Activated gamma-delta T cell treated with anti-CD3 and anti-CD28 coated beads, Interleukin-2, amount 50 U/mL, for 16 hours (primary cell): Measurements from ENCODE around the gene SRGAP2B.
"Not testable (repeated sequence)": the region's sequence is repeated elsewhere in the genome, so short reads cannot be mapped to it uniquely, and the experiment has no call there.

Source experiments
- DNase-seq: peaks from one replicate; pipeline ENCODE4 v3.0.0-alpha.2; 2020; ENCODE audit warnings: low read depth

SRGAP2B gene

DNA sequence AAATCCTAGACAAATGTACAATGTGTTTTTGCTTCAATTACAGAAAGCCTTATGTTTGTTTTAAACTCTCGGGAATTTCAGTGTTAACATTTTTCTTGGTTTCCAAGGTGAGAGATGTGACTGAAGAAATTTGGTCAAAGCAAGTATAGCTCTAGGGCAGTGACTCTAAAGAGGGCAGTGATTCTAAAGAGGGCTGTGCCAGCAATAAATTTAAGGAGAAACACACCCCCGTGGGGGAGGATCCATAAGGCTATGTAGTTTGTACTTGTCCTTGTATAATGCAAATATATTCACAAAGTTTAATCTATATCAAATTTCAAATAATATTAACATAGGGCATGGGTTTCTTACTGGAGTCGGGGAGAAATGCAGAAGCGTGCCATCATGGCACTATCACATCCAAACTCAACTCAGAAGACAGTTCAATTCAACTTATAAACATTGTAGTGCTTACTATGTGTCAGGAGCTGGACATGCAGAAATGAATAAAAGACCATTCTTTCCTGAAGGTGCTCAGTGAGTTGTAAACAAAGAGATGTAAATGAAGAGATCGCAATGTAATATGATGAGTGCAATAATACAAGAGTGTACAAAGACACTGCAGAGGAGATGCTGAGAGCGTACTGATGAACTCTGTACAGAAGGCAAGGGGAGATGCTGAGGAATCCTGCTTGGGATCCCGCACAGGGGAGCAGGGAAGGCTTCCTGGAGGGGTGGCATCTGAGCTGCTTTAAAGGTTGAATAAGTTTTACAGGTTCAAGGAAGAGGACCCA, 12.5 kb downstream of the SRGAP2B start:
- DNase-seq, result not testable (repeated sequence)

DNA sequence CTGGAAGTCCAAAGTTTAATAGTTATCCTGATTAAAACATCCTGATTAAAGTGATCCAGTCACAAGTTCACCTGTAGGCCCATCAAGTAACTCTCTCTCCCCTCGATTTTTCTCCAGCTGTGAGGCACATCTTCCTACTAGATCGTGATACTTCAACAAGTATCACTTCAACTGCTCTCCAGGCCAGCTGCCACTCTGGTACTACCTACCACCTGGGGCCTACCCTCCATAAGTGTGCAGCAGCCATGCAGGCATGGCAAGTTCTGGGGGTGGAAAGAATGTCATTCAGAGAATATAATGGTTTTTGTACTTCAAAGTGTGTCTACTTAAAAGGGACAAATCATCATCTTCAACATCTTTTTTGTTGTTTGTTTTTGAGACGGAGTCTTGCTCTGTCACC, 14.9 kb downstream of the SRGAP2B start:
- DNase-seq, result not testable (repeated sequence)

DNA sequence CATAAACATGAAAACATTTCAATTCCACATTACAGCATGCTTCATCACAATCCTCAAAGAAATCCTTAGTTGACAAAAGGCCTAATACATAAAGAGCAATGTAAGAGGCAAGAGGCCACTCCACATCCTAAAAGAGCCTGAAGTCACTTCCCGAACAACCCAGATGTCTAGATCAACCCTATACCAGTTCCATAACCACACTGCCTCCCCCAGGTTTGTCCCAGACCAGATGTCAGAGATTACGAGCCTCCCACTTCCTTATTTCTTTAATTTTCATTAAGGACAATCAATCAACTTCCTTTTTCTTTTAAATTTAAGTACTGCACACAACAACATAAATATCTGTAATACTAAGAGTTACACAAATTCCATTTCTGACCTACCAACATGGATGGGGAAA, 15.4 kb downstream of the SRGAP2B start:
- DNase-seq, result not testable (repeated sequence)

DNA sequence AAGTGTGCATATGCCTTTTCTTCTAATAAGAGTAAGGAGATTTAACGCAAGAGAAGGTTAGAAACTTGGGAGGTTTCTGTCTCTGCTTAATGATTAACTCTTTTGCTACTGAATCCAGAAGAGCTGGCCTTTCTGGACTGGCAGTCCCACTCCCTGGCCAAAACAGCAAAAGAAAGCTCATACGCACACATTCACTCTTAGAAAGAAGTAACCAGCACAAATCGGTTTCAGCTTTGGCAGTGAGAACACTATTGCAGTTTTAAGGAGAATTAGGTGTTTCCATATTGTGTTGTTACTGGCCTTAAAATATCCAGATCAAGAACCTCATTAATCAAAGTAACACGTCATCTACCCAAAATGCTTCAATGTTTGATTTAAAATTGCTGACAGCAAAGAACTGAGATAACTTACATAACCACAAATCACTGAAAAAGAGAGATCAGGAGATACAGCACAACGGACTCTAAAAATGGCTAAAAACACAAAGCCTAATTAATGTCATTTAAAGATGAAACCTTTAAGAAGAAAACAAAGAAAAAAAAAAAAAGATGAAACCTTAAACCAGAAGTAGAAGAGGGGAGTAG, 16.2 kb downstream of the SRGAP2B start:
- not testable (repeated sequence) for DNase-seq

DNA sequence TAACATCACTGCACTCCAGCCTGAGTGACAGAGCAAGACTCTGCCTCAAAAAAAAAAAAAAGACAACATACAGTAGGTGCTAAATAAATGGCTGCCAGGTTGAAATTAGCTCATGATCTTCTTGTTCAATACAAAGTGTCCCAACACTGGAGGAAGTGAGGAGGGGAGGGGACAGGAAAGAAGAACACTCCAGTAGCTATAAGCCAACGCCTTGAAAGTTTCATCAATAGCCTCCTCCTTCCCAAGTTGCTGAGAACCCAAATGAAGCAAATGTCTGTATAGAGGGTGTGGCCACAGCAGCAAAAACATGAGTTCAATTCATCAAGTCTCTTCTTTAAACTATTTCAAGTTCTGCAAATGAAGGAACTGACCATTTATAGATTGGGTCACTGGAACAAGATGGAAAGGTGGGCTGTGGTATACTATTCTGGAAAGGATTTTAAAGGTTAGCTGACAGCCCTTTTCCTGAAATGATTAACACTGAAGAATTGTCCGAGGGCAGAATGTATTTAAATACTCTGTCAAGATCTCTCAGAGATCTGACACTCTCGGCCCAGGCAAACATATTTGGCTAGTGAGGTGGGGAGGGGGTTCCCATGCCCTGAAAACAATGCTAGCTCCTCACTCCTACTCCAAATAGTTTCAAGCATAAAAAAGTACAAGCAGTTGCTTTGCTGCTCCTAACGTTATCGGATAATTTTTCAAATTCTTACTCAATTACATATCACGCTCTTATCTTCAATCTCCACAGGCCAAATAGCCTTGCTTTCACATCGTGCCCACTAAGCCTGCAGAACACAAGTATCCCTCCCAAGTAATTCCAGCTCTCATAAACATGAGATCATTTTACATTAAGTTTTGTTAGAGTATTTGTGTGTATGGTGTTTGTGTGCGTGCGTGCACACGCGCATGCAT, 17.0 kb downstream of the SRGAP2B start:
- not testable (repeated sequence) for DNase-seq

DNA sequence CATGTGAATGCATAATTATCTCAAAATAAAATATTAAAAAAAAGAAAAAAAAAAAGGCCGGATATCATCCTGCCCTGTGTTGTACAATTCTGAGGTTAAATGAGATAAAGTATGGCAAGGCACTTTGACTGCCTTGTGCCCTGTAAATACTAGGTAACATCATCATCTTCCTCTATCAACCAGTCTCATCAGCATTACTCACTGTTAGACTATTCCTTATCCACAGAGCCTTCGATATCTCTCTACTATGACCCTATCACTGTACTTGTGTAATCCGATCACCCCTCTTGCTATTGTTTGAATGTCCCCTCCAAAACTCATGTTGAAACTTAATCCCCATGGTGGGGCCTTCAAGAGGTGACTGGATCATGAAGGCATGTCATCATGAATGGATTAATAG, 18.3 kb downstream of the SRGAP2B start:
- DNase-seq, result not testable (repeated sequence)

DNA sequence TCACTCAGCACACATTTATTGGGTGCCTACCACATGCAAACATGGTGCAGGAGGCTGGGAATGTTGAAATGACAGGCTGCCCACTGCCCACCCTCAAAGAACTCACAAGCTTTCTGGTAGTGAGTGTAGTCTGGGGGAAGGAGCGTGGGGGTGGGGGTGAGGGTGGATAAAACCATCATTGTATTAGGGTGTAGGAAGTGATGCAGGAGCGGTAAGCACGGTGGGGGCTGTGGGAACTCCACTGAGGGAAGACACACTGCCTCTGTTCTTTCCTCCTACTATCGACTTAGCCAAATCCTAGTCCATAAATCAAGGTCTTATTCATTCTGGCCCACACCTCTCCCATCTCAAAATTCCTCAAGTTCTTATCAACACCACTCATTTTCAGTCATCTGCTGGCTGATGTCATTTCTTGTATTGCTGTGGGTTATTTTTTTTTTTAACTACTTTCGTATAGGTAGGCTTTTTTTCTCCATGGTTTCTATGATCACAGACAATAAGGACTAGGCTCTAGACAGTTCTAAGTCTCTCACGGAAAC, 21.0 kb downstream of the SRGAP2B start:
- not testable (repeated sequence) for DNase-seq

DNA sequence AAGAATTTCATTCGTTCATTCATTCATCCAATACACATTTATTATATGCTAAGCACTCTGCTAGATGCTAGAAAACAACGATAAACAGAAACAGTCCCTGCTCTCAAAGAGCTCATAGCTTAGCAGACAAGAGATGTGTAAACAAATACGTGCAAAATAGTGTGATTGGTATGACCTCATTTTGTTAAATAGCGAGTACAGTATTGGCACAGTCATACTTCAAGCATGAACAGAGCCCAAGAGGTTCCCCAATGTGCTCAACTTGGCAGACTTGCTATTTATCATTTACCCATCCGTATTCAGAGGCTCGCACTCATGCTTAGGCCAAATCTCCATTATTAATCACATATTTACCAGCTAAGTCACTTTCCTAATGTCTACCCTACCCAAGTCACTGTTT, 23.6 kb downstream of the SRGAP2B start:
- DNase-seq, result not testable (repeated sequence)

DNA sequence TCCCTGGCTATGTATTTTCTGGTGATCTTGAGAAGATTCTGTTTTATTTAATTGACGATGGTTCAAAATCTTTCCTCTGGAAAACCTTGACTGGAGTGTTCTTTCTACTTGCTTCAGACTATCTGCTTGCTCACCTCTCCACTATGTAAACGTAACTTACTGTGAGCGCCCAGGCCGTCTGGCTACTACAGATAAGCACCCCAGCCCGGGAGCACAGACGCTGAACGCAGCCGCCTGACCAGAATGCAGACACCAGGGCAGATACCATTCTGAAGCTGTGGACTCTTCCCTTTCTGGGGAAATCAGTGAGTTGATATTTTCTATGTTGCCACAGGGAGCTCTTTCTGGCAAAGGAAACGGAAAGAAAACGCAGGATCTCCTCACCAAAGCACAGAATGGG, 28.6 kb downstream of the SRGAP2B start:
- not testable (repeated sequence) for DNase-seq

DNA sequence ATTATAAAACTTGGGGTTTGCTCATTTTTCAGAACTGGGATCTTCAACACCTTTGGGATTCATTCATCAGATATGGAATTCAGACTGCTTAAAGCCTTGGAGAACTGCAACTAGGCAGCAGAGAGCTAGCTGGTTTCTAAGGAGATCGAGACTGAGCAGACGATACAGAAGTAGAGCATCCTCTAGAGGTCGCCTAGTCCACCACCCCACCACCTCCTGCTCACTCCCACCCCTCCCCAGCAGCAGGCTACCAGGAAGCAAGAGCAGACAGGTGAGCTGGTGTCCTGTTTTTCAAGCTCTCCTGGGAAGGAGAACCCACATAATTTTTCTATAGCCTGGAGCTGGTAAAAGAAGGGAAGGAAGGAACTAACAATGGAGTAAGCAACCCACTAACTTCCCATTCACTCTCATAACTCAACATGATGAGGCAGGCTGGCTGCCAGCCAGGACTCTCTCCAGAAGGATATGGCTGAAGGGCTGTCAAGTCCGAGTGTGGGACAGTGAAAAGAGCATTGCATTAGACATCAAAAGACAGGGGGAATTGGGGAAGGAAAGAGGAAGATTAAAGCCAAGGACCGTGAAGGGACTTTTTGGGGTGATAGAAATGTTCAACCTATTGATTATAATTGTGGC, 29.8 kb downstream of the SRGAP2B start:
- not testable (repeated sequence) for DNase-seq

DNA sequence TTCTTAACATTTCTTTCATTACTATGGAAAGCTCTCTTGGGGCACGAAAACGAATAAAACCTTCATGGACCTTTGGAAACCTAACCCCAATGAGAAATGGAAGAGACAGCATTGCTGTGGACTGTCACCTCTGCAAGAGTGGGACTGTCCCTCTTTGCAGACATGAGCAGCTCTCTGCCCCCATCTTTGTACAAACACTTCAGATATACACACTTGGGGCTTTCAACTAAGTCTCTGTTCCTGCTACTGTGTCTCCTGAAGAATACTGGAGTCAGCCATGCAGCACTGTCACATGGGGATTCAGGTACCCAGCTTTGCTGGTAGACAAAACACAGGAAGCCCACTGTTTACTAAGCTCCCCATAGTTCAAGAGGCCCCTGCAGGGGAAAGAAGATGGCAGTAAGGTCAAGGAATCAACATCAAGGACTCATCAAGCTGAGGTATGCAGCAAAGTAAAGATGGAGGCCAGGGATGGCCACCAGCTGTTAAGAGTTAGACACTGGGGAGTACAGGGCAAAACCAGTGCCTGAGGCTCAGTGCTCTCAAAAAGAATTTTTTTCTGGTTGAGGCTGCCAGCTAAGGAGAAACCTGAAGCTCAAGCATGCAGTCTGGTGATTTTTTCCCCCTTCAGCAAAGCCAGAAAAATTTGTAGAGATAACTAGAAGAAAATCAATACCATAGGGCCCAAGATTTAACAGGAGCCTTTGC, 31.0 kb downstream of the SRGAP2B start:
- not testable (repeated sequence) for DNase-seq

DNA sequence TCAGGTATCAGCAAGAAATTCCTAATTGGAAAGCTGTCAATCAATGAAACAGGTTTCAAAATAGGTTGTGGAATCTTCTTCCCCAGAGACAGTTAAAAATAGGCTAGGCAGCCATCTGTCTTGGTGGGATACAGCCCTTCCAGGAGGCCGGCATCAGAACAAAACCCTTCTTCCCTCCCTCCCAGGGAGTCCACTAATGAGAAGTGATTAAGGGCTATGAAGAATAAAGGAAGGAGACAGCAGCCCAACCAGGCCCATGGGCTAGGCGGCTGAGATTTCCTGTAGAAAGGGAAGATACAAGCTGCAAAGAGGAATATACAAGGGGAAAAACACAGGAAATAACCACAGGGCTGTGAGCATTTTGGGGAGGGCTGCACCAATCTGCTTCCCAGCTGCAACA, 31.8 kb downstream of the SRGAP2B start:
- not testable (repeated sequence) for DNase-seq

DNA sequence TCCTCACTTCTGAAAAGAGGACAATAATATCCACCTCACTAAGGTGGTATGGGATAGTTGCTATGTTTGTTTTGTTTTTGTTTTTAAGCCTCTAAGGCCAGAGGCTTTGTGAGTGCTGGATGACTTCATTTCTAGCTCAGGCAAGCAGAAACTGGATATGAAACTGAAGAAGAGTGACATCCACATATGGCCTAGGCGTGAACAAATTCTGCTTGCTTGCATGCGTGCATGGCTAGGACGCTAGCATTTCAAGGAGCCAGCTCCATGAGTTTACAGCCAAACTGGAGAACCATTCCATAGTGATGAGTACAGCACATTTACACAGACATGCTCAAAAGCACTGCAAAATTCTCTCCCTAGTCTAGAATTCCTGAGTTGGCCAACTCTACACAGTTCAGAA, 36.9 kb downstream of the SRGAP2B start:
- not testable (repeated sequence) for DNase-seq

DNA sequence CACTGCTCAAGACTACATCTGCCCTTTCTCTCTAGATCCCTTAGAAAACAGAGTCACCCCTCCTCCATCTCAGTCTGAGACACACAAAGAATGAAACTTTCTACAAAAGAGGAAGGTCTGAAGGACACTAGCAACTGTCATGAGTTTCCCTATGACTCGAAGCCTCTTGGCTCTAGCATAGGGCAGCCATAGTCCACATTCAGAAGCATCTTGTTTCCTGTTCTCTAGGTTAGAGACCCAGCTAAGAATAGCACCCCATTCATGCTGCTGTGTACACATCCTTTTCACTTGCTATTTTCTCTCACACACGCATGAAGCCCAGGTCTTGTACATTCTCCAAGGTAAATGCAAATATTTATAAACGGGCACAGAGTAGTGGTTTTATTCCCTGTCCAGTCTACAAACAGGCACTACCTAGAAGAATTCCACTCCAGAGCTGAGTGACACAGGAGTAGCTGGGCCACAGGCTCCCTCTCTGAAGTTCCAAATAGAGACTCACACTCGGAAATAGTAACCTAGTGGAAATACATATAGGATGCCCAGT, 39.8 kb downstream of the SRGAP2B start:
- DNase-seq, result not testable (repeated sequence)

DNA sequence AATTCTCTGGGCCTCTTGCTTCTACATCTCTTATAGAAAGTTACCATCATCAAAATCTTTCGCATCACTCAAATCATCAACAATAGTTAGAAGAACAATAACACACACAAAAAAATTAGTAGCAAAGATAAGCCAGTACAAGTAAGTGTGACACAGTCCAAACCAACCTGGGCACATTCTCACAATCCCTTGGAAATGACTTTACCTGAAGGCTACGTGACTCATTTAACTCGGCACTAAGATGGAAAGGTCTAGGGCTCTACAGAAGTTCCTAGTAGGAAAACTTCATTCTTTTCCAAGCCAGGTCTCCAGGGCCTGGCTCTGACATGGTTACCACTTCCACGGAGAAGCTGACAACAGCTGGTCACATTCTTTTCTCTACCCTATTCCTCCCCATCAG, 41.7 kb downstream of the SRGAP2B start:
- not testable (repeated sequence) for DNase-seq

DNA sequence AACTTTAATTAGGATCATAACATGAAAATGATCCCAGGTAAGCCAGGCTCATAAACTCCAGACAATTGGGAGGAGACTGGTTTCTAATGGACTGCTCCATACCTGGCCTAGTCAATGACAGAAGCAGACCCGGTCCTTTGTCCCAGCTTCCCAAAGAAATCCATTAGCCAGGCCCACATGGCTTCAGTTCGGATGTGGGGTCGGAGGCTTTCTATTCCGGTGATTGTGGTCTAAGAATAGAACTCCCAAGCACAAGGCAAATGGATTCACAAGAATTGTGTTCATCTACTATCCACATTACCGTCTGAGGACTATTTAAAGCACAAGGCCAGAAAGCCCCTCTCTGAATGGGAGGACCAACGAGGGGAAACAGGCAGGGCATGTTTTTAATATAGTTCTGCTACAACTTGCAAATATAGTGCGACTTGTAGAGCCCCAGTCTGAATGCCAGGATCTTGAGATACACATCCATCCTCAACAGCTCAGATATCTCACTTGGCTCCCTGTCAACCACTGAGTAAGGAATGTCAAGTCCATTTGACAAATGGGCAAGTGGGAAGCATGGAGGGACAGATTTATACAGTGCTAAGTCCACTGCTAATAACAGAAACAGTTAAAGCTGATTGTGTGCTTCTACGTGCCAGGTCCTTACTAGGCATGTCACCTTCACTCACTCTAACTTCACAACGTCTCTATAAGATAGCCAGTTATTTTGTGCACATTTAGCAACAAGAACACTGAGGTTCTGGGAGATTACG, 42.9 kb downstream of the SRGAP2B start:
- DNase-seq, result not testable (repeated sequence)

DNA sequence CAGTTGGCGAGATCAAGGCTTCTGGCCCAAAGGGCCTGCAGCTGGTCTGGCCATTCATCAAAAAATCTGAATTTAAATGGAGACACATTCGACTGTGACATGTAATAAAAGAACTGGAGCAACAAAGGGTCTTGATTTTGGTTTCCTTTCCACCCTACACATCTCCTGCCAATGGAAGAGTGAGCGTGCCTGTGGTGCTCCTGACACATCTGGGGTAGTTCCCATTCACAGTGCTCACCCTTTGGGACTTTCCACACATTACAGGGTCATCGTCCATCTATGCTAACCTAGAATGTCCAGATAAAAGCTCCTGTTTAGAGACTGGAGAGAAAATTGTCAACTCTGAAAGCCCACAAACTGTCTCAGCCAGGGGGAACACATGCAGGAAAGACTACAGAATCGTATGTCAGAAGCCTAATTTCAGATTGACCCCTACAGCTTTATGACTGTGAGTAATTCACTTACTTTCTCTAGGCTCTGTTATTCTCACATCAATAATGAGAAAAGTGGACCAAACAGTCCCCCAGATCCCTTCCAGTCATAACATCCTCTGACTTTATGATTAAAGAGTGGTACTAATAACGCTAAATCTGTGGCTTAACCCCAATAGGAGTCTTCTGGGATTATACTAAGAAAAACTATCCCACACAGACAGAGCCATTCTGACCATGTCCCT, 46.8 kb downstream of the SRGAP2B start:
- DNase-seq, result not testable (repeated sequence)

DNA sequence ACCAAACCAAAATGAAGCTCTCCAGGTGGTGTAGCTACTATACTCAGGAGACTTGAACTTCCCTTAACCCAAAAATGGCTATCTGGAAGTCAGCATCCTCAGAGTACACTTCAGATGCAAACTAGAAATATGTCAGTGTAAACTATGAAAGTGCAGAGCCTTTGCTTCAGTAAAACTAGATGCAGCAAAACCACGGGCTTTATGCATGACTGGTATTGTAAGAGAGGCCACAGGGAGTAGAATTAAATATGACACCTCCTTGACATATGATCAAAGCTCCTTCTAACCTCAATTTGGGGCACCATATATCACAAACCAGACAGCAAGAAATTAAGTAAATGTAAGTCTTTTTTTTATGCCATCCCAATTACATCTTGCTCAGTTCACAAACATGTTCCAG, 47.6 kb downstream of the SRGAP2B start:
- not testable (repeated sequence) for DNase-seq

DNA sequence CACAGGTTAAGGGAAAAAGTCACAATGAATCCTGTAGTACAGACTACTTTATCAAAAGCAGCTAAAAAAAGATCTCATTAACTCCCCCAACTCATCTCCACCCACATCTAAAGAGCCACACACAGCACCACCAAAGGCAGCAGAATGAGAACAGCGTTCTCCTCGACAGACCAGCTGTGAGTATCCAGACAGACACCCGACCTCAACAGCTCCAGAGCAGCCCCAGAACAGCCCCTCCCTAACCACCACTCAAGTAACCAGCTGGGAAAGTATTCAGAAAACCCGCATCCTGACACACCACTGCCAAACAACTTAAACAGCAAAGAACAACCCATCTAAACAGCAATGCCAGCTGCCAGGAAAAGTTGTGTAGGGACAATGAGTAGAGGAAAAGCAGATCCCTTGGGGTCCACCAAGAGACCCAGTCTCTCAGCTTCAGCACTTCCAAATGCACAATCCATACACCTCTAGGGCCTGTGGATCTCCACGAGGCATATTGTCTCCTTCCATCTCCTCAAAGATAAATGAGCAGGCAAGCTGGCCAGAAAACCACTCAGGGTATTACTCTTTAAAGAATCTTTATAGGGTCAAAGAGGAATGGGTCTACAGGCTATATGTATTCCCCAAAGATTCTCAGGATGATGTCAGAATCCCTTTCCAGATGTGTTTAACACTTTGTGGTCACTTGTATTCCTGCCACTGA, 49.4 kb downstream of the SRGAP2B start:
- DNase-seq, result not testable (repeated sequence)
